Heart right ventricle (tissue), 16 donors: ENCODE measurements around the gene ANO9. TPM values are rescaled to one million over a fixed set of nuclear protein-coding genes. Genes with fewer than 3 reads are reported as not detected.

Source experiments
- ATAC-seq, 8 donors: fragments of 200-7000 bp; cut with Tn5 transposase; one replicate each; pipeline ENCODE4 v1.9.1; 2020; ENCODE audit warnings: mild to moderate bottlenecking in 8 of 8, moderate library complexity in 8 of 8, moderate number of reproducible peaks in 1 of 8
- DNase-seq, 2 donors: peaks; one replicate each; pipeline ENCODE4 v3.0.0-alpha.2; 2020
- H3K27ac ChIP-seq, 10 donors: fragments of 200-600 bp; sonication (generic) in 2 of 10; one replicate each; pipeline versions ENCODE4 v1.5.0 to v1.8.0; 2020 to 2022; ENCODE audit warnings: mild to moderate bottlenecking in 3 of 10
- H3K27me3 ChIP-seq, 7 donors: fragments of 200-600 bp; one replicate each; pipeline ENCODE4 v1.8.0; 2021 to 2022; ENCODE audit warnings: mild to moderate bottlenecking in 2 of 7
- H3K36me3 ChIP-seq, 9 donors: fragments of 200-600 bp; sonication (generic) in 1 of 9; one replicate each; pipeline versions ENCODE4 v1.5.0 to v1.8.0; 2020 to 2022; ENCODE audit warnings: mild to moderate bottlenecking in 2 of 9
- H3K4me1 ChIP-seq, 9 donors: fragments of 200-600 bp; sonication (generic) in 1 of 9; one replicate each; pipeline versions ENCODE4 v1.5.0 to v1.8.0; 2020 to 2022; ENCODE audit warnings: mild to moderate bottlenecking in 4 of 9
- H3K4me3 ChIP-seq, 10 donors: fragments of 200-600 bp; sonication (generic) in 2 of 10; one replicate each; pipeline versions ENCODE4 v1.5.0 to v1.8.0; 2020 to 2022; ENCODE audit warnings: mild to moderate bottlenecking in 7 of 10, moderate library complexity in 2 of 10
- H3K9me3 ChIP-seq, 11 donors: fragments of 200-600 bp in 10 of 11; sonication (generic) in 2 of 11; one replicate each; pipeline versions ENCODE4 v1.5.0 to v1.8.0; 2013 to 2022; ENCODE audit warnings: mild to moderate bottlenecking in 2 of 11, control low read depth in 1 of 11, moderate library complexity in 1 of 11
- WGBS, 2 donors: extraction: QIAGEN DNeasy Blood & Tissue Kit; methylation state at CpG; one replicate each; pipeline ENCODE4 v1.1.7; 2013; ENCODE audit warnings: inconsistent platforms in 1 of 2; 5-methylcytosine and 5-hydroxymethylcytosine counted together
- intact Hi-C, 10 donors: fragments of 100-400 bp; cut with DNase I; formaldehyde crosslinking; loops; one replicate each; pipeline versions ENCODE4 v1.11.1 to v1.14.2; 2022
- polyA plus RNA-seq, 2 donors: library from polyadenylated mRNA; stranded (reverse); fragments of 200-250 nt; gene quantifications; one replicate each; pipeline ENCODE4 v1.2.3, GENCODE V29; 2013
- total RNA-seq, 10 donors: library from RNA; stranded (reverse); fragmentation: NEBNext Ultra II Directional in 3 of 10; extraction: Animal tissue kit (Norgen Biotek cat#: 25700) in 3 of 10; gene quantifications; one replicate each; pipeline versions ENCODE4 v1.2.1 to v1.2.4, GENCODE V29; 2021 to 2023
- TF ChIP-seq, protein P1 (sequence below), 9 donors: fragments of 200-600 bp; sonication (generic) in 2 of 9; IDR thresholded peaks; one replicate each; pipeline versions ENCODE4 v1.5.0 to v1.8.0; 2021 to 2022; ENCODE audit warnings: antibody characterized with exemption in 9 of 9, mild to moderate bottlenecking in 5 of 9, moderate library complexity in 1 of 9
- donor health status: Arrhythmogenic right ventricular cardiomyopathy.
- donor health status: ischemic (EF 13 %, LVEDD 7.1; RV severe dilation, severe dysfunction).
- donor health status: healthy with polysubstance abuse.
- donor health status: DM: no; HTN: yes; CAD: no.
- donor health status: DM: no; HTN: no; CAD: no.
- donor health status: ischemic (EF 25% LVEDD 6.9; RV normal size, moderate dysfunction).
- donor health status: ischemic (EF 25% LVEDD 5.7; RV mildly dilated, moderate dysfunction).
- donor health status: healthy.
- donor health status: DM: yes; HTN: yes; CAD: no.
- donor health status: Ischemic cardiomyopathy.
- donor health status: ischemic (EF 35%, LVEDD 5.7; RV mildly dilated, moderate dysfunction).
- donor health status: nonischemic (EF 11% LVEDD 7.7; RV severe dilation, severe dysfunction).
- donor health status: DM: yes; HTN: yes; CAD: no.
- donor health status: PGD.
- donor health status: ischemic (EF 29% LVEDD 5.4; RV normal size, mild dysfunction).
- donor health status: nonischemic (EF 23%, LVEDD 6.1; RV moderate dilation, normal function).

ANO9 gene
- total and polyA plus RNA-seq, 12 donors = 0.05 to 2.3 (median 0.19) TPM; not detected in 4

DNA sequence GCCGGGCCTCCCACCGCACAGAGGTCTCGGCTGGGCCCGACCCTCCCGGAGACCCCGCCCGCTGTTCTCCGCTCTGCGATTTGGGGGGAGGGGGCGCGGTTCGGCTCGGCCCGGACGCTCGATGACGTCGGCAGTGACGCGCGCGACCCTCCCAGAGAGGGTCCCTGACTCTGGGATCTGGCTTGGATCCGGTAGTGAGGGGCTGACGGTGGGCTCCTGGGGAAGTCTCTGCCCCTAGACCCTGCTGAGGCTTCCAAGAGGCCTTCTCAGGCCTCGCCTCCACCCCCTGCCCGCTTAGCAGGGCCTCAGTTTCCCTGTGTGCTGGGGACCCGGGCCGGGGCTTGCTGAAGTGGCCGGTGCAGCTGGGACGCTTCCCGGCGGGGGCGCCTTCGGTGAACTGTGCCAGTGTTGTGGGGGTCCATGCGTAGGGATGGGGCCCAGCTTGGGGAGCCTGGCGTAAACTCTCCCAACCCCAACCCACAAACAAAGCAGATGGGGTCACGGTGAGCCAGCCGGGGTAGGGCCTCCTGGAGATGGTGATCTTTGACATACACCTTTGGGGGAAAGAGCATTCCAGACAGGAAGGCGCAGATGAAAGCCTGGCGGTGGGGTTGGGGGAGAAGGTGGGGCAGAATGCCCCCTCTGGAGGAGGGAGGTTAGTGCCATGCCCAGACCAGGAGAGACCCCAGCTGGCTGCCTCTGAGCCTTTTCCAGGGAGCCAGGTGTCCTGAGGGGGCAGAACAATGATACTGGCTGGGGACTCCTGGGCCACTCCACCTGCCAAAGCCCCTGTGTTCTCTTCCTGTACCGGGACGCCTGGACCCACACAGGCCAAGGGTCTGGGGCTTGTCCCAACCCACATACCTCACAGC lies 71.5 kb downstream of the ANO9 start:
- no peak for ATAC-seq
- Histone ChIP-seq H3K27ac (no peak overlapping the region), H3K4me3 (no peak overlapping the region), H3K9me3 (no peaks in the 10 kb centered on the region), H3K27me3 (peaks cover 0 to 58% (median 49%) of the 10 kb centered on the region in 7 donors), H3K36me3 (no peaks in the 10 kb centered on the region), H3K4me1 (peaks cover 0 to 10% (median 8%) of the 10 kb centered on the region in 9 donors)
- TF ChIP-seq, protein P1, sequence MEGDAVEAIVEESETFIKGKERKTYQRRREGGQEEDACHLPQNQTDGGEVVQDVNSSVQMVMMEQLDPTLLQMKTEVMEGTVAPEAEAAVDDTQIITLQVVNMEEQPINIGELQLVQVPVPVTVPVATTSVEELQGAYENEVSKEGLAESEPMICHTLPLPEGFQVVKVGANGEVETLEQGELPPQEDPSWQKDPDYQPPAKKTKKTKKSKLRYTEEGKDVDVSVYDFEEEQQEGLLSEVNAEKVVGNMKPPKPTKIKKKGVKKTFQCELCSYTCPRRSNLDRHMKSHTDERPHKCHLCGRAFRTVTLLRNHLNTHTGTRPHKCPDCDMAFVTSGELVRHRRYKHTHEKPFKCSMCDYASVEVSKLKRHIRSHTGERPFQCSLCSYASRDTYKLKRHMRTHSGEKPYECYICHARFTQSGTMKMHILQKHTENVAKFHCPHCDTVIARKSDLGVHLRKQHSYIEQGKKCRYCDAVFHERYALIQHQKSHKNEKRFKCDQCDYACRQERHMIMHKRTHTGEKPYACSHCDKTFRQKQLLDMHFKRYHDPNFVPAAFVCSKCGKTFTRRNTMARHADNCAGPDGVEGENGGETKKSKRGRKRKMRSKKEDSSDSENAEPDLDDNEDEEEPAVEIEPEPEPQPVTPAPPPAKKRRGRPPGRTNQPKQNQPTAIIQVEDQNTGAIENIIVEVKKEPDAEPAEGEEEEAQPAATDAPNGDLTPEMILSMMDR (IDR thresholded peaks at IDR 0.05) = no peak
- DNase-seq = no peak
- intact Hi-C loops = loop anchor here in 1 of 10 donors (5.0 to 10.0 kb wide), 2 partner anchors 116 to 1472 kb away; no protein-coding TSS in a partner anchor
- 20 to 22% methylated on average over 39 to 42 of the region's 42 CpGs for WGBS, 2 donors

DNA sequence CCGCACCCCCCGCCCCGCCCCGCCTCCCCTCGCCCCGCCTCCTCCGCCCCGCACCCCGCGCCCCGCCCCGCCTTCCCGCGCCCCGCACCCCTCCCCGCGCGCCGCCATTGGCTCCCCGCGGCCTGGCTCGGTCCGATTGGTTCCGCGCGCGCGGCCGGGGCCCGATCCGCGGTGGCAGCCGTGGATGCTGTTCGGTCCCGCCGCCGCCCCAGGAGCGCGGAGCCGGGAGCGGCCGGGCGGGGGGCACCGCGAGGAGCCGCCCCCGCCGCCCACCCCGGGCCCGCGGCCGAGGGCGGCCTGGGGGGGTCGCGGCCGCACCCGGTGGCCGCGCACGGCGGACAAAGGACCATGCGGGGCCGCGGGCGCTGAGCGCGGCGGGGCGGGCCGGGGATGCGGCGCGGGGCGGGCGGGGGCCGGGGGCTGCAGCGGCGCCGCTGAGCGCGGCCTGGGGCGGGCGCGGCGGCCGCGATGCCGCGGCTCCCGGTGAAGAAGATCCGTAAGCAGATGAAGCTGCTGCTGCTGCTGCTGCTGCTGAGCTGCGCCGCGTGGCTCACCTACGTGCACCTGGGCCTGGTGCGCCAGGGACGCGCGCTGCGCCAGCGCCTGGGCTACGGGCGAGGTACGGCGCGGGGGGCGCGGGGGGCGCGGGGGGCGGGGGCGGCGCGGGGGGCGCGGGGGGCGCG lies 72.3 kb downstream of the ANO9 start, which contains the start of gene B4GALNT4:
TSS of gene B4GALNT4 (plus strand) at position 164 of the 683 bp plus-strand sequence. CDS start at position 469, 305 bp downstream.
- Histone ChIP-seq H3K4me1 (peaks cover 0 to 10% (median 8%) of the 10 kb centered on the region in 9 donors), H3K27me3 (peaks cover 2 to 65% (median 57%) of the 10 kb centered on the region in 7 donors), H3K36me3 (no peaks in the 10 kb centered on the region), H3K4me3 (peak within 1 kb of the TSS in 6 of 10 donors; percentile 11 to 28 (median 21)), H3K27ac (no peak within 1 kb of the TSS), H3K9me3 (no peaks in the 10 kb centered on the region)
- TF ChIP-seq, protein P1 (IDR thresholded peaks at IDR 0.05) = no peak
- 1% methylated on average over 25 to 105 of the region's 118 CpGs for WGBS, 2 donors
- ATAC-seq = peak in 2 of 8 donors; percentile 46 to 49
- DNase-seq = no peak
- intact Hi-C loops = loop anchor here in 3 of 10 donors (5.0 to 10.0 kb wide), 3 partner anchors 75 to 1473 kb away; partner anchors contain the start of gene ANO9 (in 1 of the 3)

DNA sequence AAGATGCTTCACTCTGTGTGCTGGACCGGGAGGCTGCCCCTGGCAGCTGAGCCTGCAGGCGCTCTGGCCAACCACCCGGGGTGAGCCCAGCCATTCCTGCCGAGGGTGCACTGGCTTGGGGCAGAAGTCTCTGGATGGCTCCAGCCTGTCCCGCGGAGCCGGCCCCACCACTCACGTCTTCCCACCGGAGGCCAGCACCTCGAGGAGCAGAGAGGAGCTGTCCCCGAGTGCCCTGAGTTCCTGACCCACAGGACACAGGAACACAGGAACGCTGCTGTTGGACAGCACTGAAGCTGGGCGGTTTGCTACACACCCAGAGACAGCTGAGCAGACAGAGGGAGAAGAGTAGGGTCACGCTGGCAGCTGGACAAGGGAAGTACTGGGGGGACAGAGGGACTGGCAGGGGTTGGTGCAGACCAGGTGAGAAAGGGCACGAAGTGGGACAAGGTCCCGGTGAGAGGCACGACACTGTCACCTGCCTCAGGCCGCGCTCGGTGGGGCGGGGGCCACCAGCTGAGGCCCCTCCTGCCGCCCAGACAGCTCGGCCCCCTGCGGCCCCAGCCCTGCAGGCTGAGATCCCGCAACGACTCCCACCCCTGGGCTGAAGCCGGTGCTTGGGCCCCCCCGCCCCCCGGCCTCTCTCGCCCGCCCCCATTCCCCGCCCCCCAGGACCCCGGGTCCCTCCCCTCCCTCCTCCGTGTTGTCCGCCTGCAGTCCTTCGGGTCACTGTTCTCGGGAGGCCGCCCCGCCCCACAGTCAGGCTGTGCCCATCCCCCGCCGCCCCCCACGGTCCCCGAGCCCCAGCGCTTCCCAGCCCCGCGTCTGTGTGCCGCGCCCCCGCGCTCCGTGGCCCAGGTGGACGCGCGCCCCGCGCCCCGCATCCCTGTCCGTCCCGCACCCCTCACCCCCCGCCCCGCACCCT lies 73.1 kb downstream of the ANO9 start:
- ATAC-seq (peak in 2 of 8 donors; percentile 11 to 21), DNase-seq (no peak)
- 3 to 7% methylated on average over 30 to 55 of the region's 61 CpGs for WGBS, 2 donors
- Histone ChIP-seq H3K27me3 (peaks cover 8 to 72% (median 61%) of the 10 kb centered on the region in 7 donors), H3K4me1 (peaks cover 0 to 10% (median 8%) of the 10 kb centered on the region in 9 donors), H3K9me3 (no peaks in the 10 kb centered on the region), H3K27ac (no peak overlapping the region), H3K36me3 (no peaks in the 10 kb centered on the region), H3K4me3 (peak overlapping the region in 6 of 10 donors; percentile 11 to 28 (median 21))
- TF ChIP-seq, protein P1 (IDR thresholded peaks at IDR 0.05) = no peak
- intact Hi-C loops = loop anchor here in 3 of 10 donors (10.0 kb wide), 2 partner anchors 76 to 114 kb away; partner anchors contain the start of gene ANO9 (in 1 of the 3)
